GM18508 (cell line): ENCODE measurements around the gene DDX6.

Source experiments
- ATAC-seq: cut with Tn5 transposase; IDR thresholded peaks from one replicate; pipeline ENCODE4 v1.9.1; 2021; ENCODE audit warnings: moderate number of reproducible peaks; ENCODE audit not compliant: insufficient read depth, unreplicated experiment

The DDX6 gene

DNA sequence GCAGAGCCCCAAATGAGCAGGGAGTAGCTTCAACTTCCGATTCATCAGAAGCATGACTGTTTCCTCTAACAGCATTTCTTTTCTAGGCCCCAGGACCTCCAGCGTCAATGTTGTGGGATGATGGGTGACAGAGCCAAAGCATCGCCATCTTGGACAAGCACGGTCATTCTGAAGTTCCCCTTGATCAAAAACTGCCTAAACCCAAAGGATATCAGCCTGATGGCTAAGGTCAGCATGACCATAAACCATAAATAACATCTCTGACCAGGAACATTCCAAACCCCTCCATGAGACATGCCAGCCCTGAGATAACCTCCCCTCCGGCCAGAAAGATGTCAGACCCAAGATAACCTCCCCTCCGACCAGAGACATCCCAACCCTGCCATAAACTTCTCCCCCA lies 82.7 kb downstream of the DDX6 start:
- no peak for ATAC-seq

DNA sequence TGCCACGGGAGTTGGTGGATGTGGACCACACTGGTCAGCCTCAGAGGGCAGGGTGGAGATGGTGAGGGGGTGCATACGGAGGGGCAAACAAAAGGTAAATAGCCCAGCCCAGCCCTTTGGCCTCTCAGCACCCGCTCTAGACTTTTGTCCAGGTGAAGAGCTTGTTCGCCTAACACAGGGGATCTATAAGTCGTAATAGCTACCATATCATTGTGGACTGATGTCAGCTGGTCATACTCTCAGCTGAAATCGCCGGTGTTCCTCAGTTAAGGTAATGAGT lies 84.5 kb downstream of the DDX6 start:
- no peak for ATAC-seq

DNA sequence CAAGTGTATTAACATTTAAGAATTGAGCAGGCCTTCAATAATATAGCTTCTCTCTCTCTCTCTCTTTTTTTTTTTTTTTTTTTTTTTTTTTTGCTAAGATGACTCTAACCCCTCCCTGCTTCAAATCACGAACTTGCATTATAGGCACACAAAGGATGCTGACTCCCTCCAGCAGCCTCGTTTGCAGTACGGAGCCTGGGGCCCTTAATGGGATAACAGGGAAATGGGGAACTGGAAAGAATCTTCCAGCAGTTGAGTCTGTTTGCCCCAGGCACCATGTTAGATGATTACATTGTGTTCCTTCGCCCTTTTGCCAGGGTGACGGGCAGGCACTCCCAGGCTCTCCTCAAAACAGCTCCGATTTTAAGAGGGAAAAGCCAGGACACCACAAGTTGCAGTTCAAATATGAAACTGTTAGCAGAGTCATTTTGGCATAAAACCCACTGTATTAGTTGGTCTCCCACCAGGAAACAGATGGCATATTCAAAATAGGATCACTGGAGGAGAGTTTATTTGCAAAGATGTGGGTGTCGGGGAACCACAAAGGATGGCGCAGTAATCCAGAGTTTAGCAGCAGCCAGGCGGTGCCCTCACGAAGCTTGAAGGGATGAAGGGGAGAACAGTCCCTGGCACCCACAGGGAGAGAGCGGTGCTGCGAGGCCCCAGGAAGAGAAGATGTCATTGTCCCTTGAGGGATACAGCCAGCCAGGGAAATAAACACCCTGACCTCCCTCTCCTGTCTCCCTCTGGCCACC lies 85.0 kb downstream of the DDX6 start:
- ATAC-seq, result no peak

DNA sequence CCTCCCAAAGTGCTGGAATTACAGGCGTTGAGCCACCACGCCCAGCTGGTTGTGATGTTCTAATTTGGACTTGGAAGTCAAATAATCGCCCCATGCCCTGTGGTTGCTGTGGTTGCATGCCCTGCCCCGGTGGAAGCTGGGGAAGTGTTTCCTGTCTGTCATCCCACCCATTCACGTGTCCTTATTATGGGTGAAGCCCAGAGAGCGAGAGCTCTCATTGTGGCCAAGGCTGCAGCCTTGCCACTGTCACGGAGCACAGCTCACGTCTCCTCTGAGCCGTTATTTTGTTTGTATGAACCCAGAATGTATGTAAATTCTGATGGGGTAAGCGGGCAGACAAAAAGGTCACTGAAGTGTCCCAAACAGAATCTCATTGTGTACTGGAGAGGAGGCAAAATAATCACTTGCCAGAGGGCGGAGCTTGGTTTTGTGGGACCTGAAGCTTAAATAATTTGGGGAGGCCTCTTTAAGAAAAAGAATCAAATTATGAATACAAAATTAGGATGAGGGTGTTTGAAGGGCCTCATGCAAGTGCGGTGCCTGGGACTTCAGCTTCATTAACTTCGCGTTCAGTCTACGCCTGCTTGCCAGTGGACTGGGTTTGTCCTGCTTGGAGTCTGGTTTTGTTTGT lies 85.7 kb downstream of the DDX6 start:
- ATAC-seq, result no peak

- ATAC-seq, result no peak
Measured at GRCh38 chr11:118703563-118704106, 87.3 kb downstream of the DDX6 start.

DNA sequence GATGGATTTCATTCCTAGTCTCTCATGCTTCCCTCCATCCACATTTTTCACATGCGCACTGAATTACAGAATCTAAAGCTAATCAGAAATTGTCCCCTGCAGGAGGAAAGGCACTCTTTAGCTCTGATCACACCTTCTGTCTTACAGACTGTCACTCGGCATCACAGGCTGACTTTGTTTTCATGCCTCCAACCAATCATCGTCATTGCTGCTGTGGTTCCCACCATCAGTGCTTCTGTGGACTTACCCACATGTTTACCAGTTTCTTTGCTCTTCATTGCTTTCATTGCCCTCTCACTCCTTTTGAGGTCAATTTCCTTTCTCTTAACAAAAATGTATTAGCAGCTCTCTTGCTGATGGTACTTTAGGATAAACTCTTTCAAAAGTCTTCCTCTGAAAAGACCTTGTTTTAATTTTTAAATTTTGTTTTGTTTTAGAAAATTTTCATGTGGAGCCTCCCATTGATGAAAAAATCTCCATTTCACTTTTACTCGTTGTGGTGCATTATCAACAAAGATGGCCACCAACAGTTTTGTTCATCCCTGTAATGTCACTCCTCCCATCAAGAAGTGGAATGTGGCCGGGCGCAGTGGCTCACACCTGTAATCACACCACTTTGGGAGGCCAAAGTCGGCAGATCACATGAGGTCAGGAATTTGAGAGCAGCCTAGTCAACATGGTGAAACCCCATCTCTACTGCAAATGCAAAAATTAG lies 91.3 kb downstream of the DDX6 start:
- ATAC-seq, result no peak
